HepG2 (cell line): ENCODE results near the gene MTHFS. TPM values are rescaled to one million over a fixed set of nuclear protein-coding genes. Genes with fewer than 3 reads are reported as not detected.

Experiments
- ATAC-seq: fragments of 200-7000 bp; cut with Tn5 transposase; 3 replicates; pipeline ENCODE4 v1.9.1; 2020; ENCODE audit warnings: mild to moderate bottlenecking, moderate library complexity
- BruUV-seq: library from RNA; stranded (reverse); fragments of 400-500 nt; replicated peaks from 2 replicates; lab custom pipeline; 2021; lab: Mats Ljungman, UMichigan
- CTCF ChIA-PET: fragments of 300-600 bp; formaldehyde crosslinking; extraction: SDS; loops from one replicate; lab custom pipeline; 2021; ENCODE audit warnings: low total read pairs, inconsistent platforms, low intra/inter-chr PET ratio; lab: Yijun Ruan, JAX
- POLR2A ChIA-PET: fragments of 350-600 bp; sonication (Branson Sonifier 250); formaldehyde crosslinking; loops from one replicate; lab custom pipeline; 2020; ENCODE audit warnings: antibody characterized with exemption, inconsistent platforms; lab: Yijun Ruan, JAX
- DNase-seq: peaks from one replicate; pipeline ENCODE4 v3.0.0-alpha.2; 2015; ENCODE audit warnings: low spot score
- FAIRE-seq: peaks from 3 replicates; lab custom pipeline; 2011; peaks lifted over from hg19 to GRCh38; lab: Jason Lieb, UNC
- H2AFZ ChIP-seq: one replicate; pipeline ENCODE4 v1.6.1; 2011; ENCODE audit warnings: low read length, inconsistent platforms
- H3K27ac ChIP-seq: fragments of 300-600 bp; 3 replicates; pipeline ENCODE4 v1.8.0; 2011; ENCODE audit warnings: mixed run types, mild to moderate bottlenecking, mixed read lengths, low read length, inconsistent platforms; ENCODE audit not compliant: insufficient read depth; ENCODE audit errors: extremely low read length
- H3K27me3 ChIP-seq, 2 experiments: fragments of 200-600 bp in 1 of 2; 2 replicates in 1 of 2; 3 replicates in 1 of 2; pipeline versions ENCODE4 v1.6.0 to v1.8.0; 2011; ENCODE audit warnings: low read length in 2 of 2, mild to moderate bottlenecking in 2 of 2, moderate library complexity in 2 of 2, inconsistent platforms in 1 of 2; ENCODE audit not compliant: insufficient read depth in 2 of 2, control insufficient read depth in 1 of 2
- H3K36me3 ChIP-seq, 2 experiments: fragments of 200-600 bp in 1 of 2; replicated peaks in 1 of 2; 2 replicates in 1 of 2; 3 replicates in 1 of 2; pipeline versions ENCODE4 v1.5.1 to v1.8.0; 2011; ENCODE audit warnings: low read length in 2 of 2, inconsistent platforms in 1 of 2; ENCODE audit not compliant: insufficient read depth in 2 of 2, control insufficient read depth in 1 of 2
- H3K4me1 ChIP-seq: 2 replicates; pipeline ENCODE4 v1.5.1; 2012; ENCODE audit warnings: low read length, inconsistent platforms; ENCODE audit not compliant: insufficient read depth
- H3K4me2 ChIP-seq: 2 replicates; pipeline ENCODE4 v1.6.0; 2011; ENCODE audit warnings: low read depth, low read length, inconsistent platforms
- H3K4me3 ChIP-seq, 3 experiments: fragments of 200-600 bp in 1 of 3; sonication (generic), shearing (Covaris generic) in 1 of 3; replicated peaks in 1 of 3; 2 replicates each; pipeline ENCODE4 v1.5.1; 2011 to 2016; ENCODE audit warnings: low read length in 3 of 3, inconsistent platforms in 2 of 3, low read depth in 2 of 3, mild to moderate bottlenecking in 2 of 3, control low read depth in 1 of 3, mixed read lengths in 1 of 3; ENCODE audit not compliant: insufficient read depth in 1 of 3
- H3K79me2 ChIP-seq: one replicate; pipeline ENCODE4 v1.6.1; 2011; ENCODE audit warnings: low read length, inconsistent platforms; ENCODE audit not compliant: insufficient read depth
- H3K9ac ChIP-seq: 2 replicates; pipeline ENCODE4 v1.6.0; 2011; ENCODE audit warnings: mild to moderate bottlenecking, low read depth, low read length, inconsistent platforms; ENCODE audit not compliant: insufficient read depth
- H3K9me3 ChIP-seq: 2 replicates; pipeline ENCODE4 v1.5.1; 2012; ENCODE audit warnings: mild to moderate bottlenecking, low read length
- H4K20me1 ChIP-seq: 2 replicates; pipeline ENCODE4 v1.6.0; 2011; ENCODE audit warnings: inconsistent platforms, mild to moderate bottlenecking, low read length, moderate library complexity; ENCODE audit not compliant: insufficient read depth
- BATF2 ChIP-seq: sonication (generic); formaldehyde crosslinking; IDR thresholded peaks from 2 replicates; pipeline ENCODE4 v1.8.0; 2022; ENCODE audit warnings: mild to moderate bottlenecking, missing genetic modification reagents, moderate library complexity
- BCL3 ChIP-seq: sonication (generic); formaldehyde crosslinking; IDR thresholded peaks from 2 replicates; pipeline ENCODE4 v1.5.1; 2020; ENCODE audit warnings: mild to moderate bottlenecking, missing genetic modification reagents, moderate library complexity
- EEA1 ChIP-seq: sonication (generic); formaldehyde crosslinking; IDR thresholded peaks from 2 replicates; pipeline ENCODE4 v1.5.1; 2020; ENCODE audit warnings: mild to moderate bottlenecking, missing genetic modification reagents, borderline replicate concordance
- ELF4 ChIP-seq: sonication (generic); formaldehyde crosslinking; IDR thresholded peaks from 2 replicates; pipeline ENCODE4 v1.5.0; 2020; ENCODE audit warnings: missing genetic modification reagents, mild to moderate bottlenecking, moderate library complexity, borderline replicate concordance
- GFI1 ChIP-seq: sonication (generic); formaldehyde crosslinking; IDR thresholded peaks from 2 replicates; pipeline ENCODE4 v1.5.0; 2020; ENCODE audit warnings: missing genetic modification reagents, mild to moderate bottlenecking, borderline replicate concordance
- HOXA9 ChIP-seq: sonication (generic); formaldehyde crosslinking; IDR thresholded peaks from 2 replicates; pipeline ENCODE4 v1.8.1; 2022; ENCODE audit warnings: missing genetic modification reagents, mild to moderate bottlenecking, moderate library complexity, borderline replicate concordance
- IRF2 ChIP-seq: IDR thresholded peaks from 2 replicates; pipeline ENCODE4 v1.6.1; 2018; ENCODE audit warnings: missing genetic modification reagents, missing compliant biosample characterization
- JUN ChIP-seq: sonication (generic); formaldehyde crosslinking; IDR thresholded peaks from 2 replicates; pipeline ENCODE4 v1.4.0; 2020; ENCODE audit warnings: mild to moderate bottlenecking, missing genetic modification reagents
- MXD3 ChIP-seq: IDR thresholded peaks from 2 replicates; pipeline ENCODE4 v1.6.1; 2016; ENCODE audit warnings: mild to moderate bottlenecking, missing biosample characterization, missing genetic modification reagents
- RAD21 ChIP-seq: fragments of 450-650 bp; formaldehyde crosslinking; IDR thresholded peaks from 2 replicates; pipeline ENCODE4 v1.5.0; 2020; ENCODE audit warnings: mild to moderate bottlenecking
- SKI ChIP-seq: fragments of 450-650 bp; IDR thresholded peaks from one replicate; pipeline ENCODE4 v1.6.1; 2018; ENCODE audit warnings: mild to moderate bottlenecking; ENCODE audit not compliant: partially characterized antibody
- TAF1 ChIP-seq: sonication (generic); formaldehyde crosslinking; IDR thresholded peaks from 2 replicates; pipeline ENCODE4 v1.4.0; 2020; ENCODE audit warnings: missing genetic modification reagents
- TBP ChIP-seq: sonication (generic); formaldehyde crosslinking; IDR thresholded peaks from 2 replicates; pipeline ENCODE4 v1.5.0; 2020; ENCODE audit warnings: missing genetic modification reagents
- ZFP36L2 ChIP-seq: sonication (generic); formaldehyde crosslinking; IDR thresholded peaks from 2 replicates; pipeline ENCODE4 v1.4.0; 2020; ENCODE audit warnings: missing genetic modification reagents
- ZNF230 ChIP-seq: sonication (generic); formaldehyde crosslinking; IDR thresholded peaks from 2 replicates; pipeline ENCODE4 v1.4.0; 2020; ENCODE audit warnings: mild to moderate bottlenecking, missing genetic modification reagents
- ZNF549 ChIP-seq: sonication (generic); formaldehyde crosslinking; IDR thresholded peaks from 2 replicates; pipeline ENCODE4 v1.5.0; 2020; ENCODE audit warnings: missing genetic modification reagents
- ZNF737 ChIP-seq: sonication (generic); formaldehyde crosslinking; IDR thresholded peaks from 2 replicates; pipeline ENCODE4 v1.5.0; 2020; ENCODE audit warnings: missing genetic modification reagents, mild to moderate bottlenecking, borderline replicate concordance
- ZNF776 ChIP-seq: sonication (generic); formaldehyde crosslinking; IDR thresholded peaks from 2 replicates; pipeline ENCODE4 v1.4.0; 2020; ENCODE audit warnings: mild to moderate bottlenecking, missing genetic modification reagents
- WGBS: methylation state at CpG from one replicate; pipeline ENCODE4 v1.1.6; 2017; ENCODE audit warnings: low lambda C conversion rate; 5-methylcytosine and 5-hydroxymethylcytosine counted together
- in situ Hi-C: cut with HindIII; loops from 2 replicates; pipeline ENCODE4 v1.10.0; 2017; ENCODE audit warnings: low pct_unique_long_range_greater_than_20kb; ENCODE audit not compliant: extremely low pct_ligation_motif_present
- intact Hi-C: fragments of 100-400 bp; cut with micrococcal nuclease; formaldehyde crosslinking; loops from one replicate; pipeline ENCODE4 v1.10.0; 2022; ENCODE audit not compliant: unreplicated experiment
- polyA plus RNA-seq, 8 experiments: library from polyadenylated mRNA; depleted of rRNA in 3 of 8; stranded (reverse) in 7 of 8; unstranded in 1 of 8; fragments of >200 nt; fragmentation: Illumina TruSeq in 4 of 8; extraction: Trizol in 4 of 8; gene quantifications; 2 replicates each; pipeline versions ENCODE4 v1.2.1 to v1.2.3, GENCODE V29; 2011 to 2016; ENCODE audit warnings: low read depth in 4 of 8, missing spikeins in 1 of 8, mixed read lengths in 1 of 8; ENCODE audit not compliant: insufficient read depth in 1 of 8
- total RNA-seq, 5 experiments: library from RNA; depleted of rRNA; stranded (reverse); fragments of >200 nt; fragmentation: Illumina TruSeq; extraction: Trizol; gene quantifications; 2 replicates each; pipeline ENCODE4 v1.2.3, GENCODE V29; 2016; ENCODE audit warnings: low read depth in 1 of 5

MTHFS gene
- total and polyA plus RNA-seq, 2 of the 13 experiments (the other 11 are each of a cell fraction or from before 2014, with no cell fraction given), result 37.0 to 49.7 TPM

GRCh38 chr15:79834495-79834894 is 62.3 kb downstream of the MTHFS start:
- ChIA-PET CTCF (no interaction called here), POLR2A (no interaction called here)
- Histone ChIP-seq H3K27me3 (no peaks in the 10 kb centered on the region), H4K20me1 (no peaks in the 10 kb centered on the region), H3K4me2 (no peak overlapping the region), H3K4me1 (no peaks in the 10 kb centered on the region), H3K4me3 (no peak overlapping the region), H3K79me2 (no peaks in the 10 kb centered on the region), H3K36me3 (peaks cover 3 to 9% of the 10 kb centered on the region in 2 experiments; a peak in 3 of 5 replicates), H2AFZ (no peak overlapping the region), H3K9me3 (no peaks in the 10 kb centered on the region), H3K9ac (no peak overlapping the region), H3K27ac (no peak overlapping the region)
- no peak for ATAC-seq
- intact Hi-C loops (no loop called here), in situ Hi-C loops (no loop called here)
- DNase-seq, result no peak
- 88% methylated on average over 4 of the region's 4 CpGs for WGBS
- BruUV-seq, result no TSS peak
- TF ChIP-seq SKI (no peak), ZNF230 (CRISPR knock-in tag) (no peak), ZNF549 (CRISPR knock-in tag) (no peak), IRF2 (CRISPR knock-in tag) (no peak), ZFP36L2 (CRISPR knock-in tag) (no peak), BCL3 (CRISPR knock-in tag) (no peak), GFI1 (CRISPR knock-in tag) (no peak), JUN (CRISPR knock-in tag) (no peak), TAF1 (CRISPR knock-in tag) (no peak), BATF2 (CRISPR knock-in tag) (no peak), TBP (CRISPR knock-in tag) (no peak), RAD21 (CRISPR knock-in tag) (no peak), EEA1 (CRISPR knock-in tag) (no peak), ZNF776 (CRISPR knock-in tag) (no peak), ZNF737 (CRISPR knock-in tag) (no peak), ELF4 (CRISPR knock-in tag) (no peak), MXD3 (CRISPR knock-in tag) (no peak), HOXA9 (CRISPR knock-in tag) (no peak)
- no peak for FAIRE-seq
